Activated CD8-positive, alpha-beta memory T cell treated with anti-CD3 and anti-CD28 coated beads for 36 hours (primary cell): Measurements from ENCODE around the gene NPHS1. TPM values are rescaled to one million over a fixed set of nuclear protein-coding genes. Genes with fewer than 3 reads are reported as not detected.

Experiments used
- CTCF ChIA-PET: fragments of 350-600 bp; sonication (Branson Sonifier 250); formaldehyde crosslinking; loops from one replicate; lab custom pipeline; 2021; ENCODE audit warnings: antibody characterized with exemption; lab: Charles Lee
- POLR2A ChIA-PET: fragments of 350-600 bp; sonication (Branson Sonifier 250); formaldehyde crosslinking; loops from one replicate; lab custom pipeline; 2021; ENCODE audit warnings: antibody characterized with exemption; lab: Charles Lee
- total RNA-seq, 2 experiments: library from RNA; stranded (reverse); gene quantifications; one replicate each; pipeline ENCODE4 v1.2.3, GENCODE V29; 2021

Gene NPHS1
- total RNA-seq, 2 experiments from 2014 or later = not detected

DNA sequence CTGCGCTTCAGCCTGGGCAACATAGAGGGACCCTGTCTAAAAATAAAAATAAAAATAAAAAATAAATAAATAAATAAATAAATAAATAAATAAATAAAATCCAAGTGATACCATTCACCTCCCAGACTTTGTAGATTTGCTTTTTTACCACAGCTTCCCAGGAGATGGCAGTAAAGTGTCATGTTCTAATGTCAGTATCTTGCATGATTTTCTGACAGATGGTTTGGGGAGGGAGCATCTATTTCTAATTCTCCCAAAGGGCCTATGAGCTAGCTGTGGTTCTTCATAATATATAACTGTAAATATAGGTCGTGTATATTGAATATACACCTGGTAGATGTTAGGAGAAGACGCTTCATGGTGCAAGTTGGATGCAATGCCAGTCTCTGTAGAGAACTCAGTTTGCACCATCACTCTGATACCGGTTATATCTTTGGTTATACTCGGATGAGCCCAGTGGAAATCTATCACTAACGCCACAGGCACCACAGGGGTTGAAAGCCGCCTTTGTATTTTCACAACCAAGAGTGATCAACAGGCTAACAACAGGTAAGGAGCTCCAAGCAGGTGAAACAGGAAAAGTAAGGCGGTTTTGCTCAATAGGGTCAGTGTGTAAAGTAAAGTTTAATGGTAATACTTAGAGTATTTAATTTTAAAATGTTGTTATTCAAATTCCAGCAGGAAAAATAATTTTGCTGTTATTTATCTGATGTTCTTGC lies 30.0 kb upstream of the NPHS1 start:
- CTCF ChIA-PET = interaction anchor here (0.6 to 4.6 kb wide), 7 partner anchors 10 to 55 kb away, joined by 3 to 19 read pairs (median 4); no protein-coding TSS in a partner anchor
- POLR2A ChIA-PET = interaction anchor here (0.5 kb wide), 1 partner anchor 110 kb away, joined by 8 read pairs; no protein-coding TSS in a partner anchor

DNA sequence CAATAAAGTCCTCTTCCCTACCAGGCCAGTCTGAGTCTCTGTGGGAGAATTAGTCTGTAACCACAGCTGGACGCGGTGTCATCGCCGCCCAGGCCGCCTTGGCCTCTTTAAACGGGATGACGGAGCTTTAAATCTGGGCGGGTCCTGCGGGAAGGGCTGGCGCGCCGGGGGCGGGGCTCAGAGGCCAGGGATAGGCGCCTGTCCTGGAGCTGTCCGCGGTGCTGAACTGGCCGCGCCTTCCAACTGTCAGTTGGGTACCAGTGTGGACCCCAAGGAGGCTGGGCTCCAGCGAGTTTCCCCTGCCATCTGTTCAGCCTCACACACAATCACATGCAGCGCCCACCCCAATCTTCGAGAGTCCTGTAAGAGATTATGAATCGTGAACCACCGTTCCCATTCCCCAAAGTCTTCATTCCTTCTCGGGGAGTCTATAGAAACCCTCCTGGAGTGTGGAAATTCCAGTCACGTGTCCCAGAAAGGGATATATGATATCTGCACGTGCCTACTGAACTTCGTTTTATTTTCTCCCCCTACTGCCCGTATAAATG lies 27.5 kb upstream of the NPHS1 start:
- ChIA-PET POLR2A (interaction anchor here (1.1 kb wide), 1 partner anchor 29 kb away, joined by 3 read pairs; no protein-coding TSS in a partner anchor), CTCF (interaction anchor here (2.0 to 4.6 kb wide), 3 partner anchors 12 to 52 kb away, joined by 9 to 19 read pairs (median 12); partner anchors contain the start of gene APLP1)

DNA sequence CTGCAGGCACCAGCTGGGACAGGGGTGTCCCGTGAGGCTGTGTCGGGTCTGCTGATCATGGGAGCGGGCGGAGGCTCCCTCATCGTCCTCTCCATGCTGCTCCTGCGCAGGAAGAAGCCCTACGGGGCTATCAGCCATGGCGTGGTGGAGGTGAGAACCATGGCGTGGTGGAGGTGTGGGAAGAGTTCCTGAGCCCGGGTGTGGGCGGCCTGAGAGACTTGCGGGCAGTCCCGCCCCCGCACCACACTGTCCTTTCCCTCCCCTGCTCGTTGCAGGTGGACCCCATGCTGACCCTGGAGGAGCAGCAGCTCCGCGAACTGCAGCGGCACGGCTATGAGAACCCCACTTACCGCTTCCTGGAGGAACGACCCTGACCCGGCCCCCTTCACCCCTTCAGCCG lies 26.8 kb upstream of the NPHS1 start:
- ChIA-PET POLR2A (interaction anchor here (1.1 kb wide), 1 partner anchor 29 kb away, joined by 3 read pairs; no protein-coding TSS in a partner anchor), CTCF (interaction anchor here (2.6 to 4.6 kb wide), 2 partner anchors 51 to 53 kb away, joined by 12 to 19 read pairs; no protein-coding TSS in a partner anchor)

DNA sequence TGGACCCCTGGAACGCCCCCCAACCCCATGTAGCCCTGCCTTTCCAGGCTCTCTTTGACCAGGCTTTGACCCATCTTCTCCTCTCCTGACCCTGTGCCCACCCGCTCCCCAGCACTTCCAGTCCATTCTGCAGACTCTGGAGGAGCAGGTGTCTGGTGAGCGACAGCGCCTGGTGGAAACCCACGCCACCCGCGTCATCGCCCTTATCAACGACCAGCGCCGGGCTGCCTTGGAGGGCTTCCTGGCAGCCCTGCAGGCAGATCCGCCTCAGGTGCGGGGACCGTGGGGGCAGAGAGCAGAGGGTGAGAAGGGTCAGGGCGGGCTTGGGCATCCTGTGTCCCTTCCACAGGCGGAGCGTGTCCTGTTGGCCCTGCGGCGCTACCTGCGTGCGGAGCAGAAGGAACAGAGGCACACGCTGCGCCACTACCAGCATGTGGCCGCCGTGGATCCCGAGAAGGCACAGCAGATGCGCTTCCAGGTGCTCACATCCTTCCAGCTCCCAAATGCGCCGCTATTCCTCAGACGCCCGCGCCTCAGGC lies 22.2 kb upstream of the NPHS1 start:
- POLR2A ChIA-PET = no interaction called here
- CTCF ChIA-PET = no interaction called here

DNA sequence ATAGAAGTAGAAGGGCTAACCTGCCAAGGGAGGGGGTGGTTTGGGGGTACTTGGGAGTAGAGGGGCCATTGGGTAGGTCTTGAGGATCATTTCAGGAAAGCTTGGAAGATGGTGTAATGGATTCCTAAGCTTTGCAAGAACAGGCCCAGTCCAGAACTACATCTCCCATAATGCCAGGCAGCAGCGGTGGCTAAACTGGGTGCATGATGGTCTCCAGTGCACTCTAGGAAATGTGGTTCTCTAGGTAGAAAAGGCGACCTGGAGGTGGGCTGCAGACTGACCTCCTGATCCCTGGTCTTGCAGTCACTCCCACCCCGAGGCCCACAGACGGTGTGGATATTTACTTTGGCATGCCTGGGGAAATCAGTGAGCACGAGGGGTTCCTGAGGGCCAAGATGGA lies 19.9 kb upstream of the NPHS1 start:
- ChIA-PET CTCF (no interaction called here), POLR2A (no interaction called here)

DNA sequence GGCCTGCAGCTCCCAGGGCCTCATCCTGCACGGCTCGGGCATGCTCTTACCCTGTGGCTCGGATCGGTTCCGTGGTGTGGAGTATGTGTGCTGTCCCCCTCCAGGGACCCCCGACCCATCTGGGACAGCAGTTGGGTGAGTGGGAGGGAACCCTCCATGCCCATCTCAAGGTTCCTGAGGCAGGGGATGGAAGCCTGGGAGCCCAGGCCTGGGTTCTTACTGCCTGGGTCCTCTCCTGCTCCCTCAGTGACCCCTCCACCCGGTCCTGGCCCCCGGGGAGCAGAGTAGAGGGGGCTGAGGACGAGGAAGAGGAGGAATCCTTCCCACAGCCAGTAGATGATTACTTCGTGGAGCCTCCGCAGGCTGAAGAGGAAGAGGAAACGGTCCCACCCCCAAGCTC lies 19.3 kb upstream of the NPHS1 start:
- CTCF ChIA-PET = no interaction called here
- POLR2A ChIA-PET = no interaction called here

DNA sequence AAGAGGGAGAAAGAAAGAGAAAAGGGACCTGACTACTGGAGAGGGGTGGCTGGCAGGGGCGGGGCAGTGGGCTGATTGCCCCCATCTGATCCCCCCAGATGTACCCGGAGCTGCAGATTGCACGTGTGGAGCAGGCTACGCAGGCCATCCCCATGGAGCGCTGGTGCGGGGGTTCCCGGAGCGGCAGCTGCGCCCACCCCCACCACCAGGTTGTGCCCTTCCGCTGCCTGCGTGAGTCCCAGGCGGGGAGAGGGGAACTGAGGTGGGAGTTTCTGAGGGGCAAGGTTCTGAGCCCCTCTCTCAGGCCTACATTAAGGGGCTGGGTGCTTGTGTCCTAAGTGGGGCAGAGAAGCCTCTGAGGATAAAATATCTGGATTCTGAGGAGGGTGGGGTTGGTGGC lies 18.5 kb upstream of the NPHS1 start:
- CTCF ChIA-PET = no interaction called here
- POLR2A ChIA-PET = interaction anchor here (0.8 kb wide), 1 partner anchor 13 kb away, joined by 10 read pairs; no protein-coding TSS in a partner anchor

DNA sequence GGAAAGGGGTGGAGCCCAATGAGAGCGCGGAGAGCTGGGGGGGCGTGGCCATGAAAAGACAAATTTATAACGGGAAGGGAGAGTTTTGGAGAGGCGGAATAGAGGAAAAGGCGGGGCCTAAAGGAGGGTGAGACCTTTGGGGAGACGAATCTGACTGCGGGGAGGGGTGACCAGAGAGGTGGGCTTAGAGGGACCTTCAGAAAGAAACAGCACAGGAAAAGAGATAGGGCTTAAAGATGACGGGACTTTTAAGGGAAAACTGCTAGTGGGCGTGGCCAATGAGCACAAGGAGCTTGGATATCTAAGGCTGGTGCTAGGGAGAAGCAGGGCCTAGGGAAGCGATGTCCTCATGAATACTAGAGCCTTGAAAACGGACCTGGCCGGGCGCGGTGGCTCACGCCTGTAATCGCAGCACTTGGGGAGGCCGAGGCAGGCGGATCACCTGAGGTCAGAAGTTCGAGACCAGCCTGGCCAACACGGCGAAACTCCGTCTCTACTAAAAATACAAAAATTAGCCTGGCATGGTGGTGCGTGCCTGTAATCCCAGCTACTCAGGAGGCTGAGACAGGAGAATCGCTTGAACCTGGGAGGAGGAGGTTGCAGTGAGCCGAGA lies 17.9 kb upstream of the NPHS1 start:
- ChIA-PET POLR2A (interaction anchor here (0.8 to 0.9 kb wide), 2 partner anchors 13 to 159 kb away, joined by 3 to 10 read pairs; no protein-coding TSS in a partner anchor), CTCF (interaction anchor here (1.6 kb wide), 1 partner anchor 61 kb away, joined by 5 read pairs; no protein-coding TSS in a partner anchor)

DNA sequence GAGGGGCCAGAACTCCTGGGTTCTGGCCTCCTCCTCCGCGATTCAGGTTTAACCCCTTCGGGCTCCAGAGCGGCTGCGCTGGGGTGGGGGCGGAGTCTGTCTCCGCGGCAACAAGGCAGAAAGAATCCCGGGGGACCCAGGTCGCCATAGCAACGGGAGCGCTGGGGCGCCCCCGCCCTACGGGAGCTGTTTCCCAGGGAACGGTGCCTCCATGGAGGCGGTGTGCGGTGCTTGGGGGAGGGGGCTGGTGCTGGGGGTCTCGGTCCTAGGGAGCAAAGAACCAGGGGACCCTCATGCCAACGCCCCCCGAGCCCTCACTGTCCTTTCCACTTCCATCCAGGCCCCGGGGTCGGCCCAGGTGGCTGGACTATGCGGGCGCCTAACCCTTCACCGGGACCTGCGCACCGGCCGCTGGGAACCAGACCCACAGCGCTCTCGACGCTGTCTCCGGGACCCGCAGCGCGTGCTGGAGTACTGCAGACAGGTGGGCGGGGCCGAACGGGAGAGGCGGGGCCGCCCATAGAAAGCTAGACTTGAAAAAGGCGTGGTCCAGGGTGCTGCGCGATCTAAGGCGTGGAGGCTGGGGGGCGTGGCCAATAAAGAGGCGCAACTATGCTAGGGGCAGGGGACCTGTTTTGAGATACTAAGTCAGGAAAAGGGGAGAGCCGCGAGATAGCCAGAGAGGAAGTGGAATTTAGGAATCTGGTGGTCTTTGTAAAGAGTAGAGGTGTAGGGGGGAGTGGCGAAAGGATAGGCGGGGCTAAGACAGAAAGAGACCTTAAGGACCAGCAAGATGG lies 17.2 kb upstream of the NPHS1 start:
- POLR2A ChIA-PET = interaction anchor here (0.5 to 0.9 kb wide), 2 partner anchors 158 to 259 kb away, joined by 3 to 5 read pairs; no protein-coding TSS in a partner anchor
- CTCF ChIA-PET = interaction anchor here (1.6 to 2.6 kb wide), 2 partner anchors 11 to 62 kb away, joined by 5 to 9 read pairs; no protein-coding TSS in a partner anchor

DNA sequence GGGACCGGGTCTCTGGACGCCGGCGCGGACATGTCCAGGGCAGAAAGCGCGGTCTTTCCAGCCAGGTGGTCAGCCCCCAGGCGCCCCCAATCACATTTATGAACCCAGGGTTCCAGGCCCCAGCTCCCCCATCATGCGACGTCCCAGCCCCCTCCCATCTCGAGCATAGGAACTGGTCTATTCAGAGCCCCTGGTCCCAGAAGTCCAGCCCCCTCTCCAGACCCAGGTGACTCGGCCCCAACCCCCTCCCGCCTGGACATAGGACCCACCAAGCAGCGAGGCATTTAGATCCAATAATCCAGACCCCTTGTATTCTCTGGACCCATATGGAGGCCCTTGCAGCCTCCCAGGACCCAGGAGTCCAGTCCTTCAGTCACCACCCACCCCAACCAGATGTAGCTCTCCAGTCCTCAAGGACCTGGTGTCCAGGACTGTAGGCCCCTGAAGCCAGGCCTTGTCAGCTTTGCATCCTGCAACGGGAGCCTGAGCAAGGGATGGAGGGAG lies 16.6 kb upstream of the NPHS1 start:
- CTCF ChIA-PET = interaction anchor here (1.0 to 2.6 kb wide), 4 partner anchors 11 to 64 kb away, joined by 3 to 9 read pairs (median 4); partner anchors contain the start of gene KIRREL2
- POLR2A ChIA-PET = no interaction called here

DNA sequence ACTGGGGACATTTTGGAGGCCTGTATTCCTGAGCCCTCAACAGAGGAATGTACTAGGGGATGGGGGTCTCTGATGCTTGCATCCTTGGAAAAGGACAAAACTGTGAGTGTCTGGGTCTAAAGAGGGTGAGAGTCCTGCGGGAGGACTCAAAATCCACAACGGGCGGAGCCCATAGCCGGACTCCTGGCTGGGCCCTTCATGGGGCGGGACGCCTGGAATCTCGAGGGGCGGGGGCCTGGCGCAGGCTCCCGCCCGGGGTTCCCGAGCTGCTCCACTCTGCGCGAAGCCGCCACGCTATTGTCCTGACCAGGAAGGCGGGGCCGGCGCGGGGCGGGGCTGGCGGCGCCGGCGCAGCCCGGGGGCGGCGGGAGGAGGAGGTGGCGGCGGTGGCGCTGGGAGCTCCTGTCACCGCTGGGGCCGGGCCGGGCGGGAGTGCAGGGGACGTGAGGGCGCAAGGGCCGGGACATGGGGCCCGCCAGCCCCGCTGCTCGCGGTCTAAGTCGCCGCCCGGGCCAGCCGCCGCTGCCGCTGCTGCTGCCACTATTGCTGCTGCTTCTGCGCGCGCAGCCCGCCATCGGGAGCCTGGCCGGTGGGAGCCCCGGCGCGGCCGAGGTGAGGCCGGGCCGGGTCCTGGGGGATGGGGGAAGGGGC lies 16.0 kb upstream of the NPHS1 start, which contains the start of gene APLP1:
TSS of gene APLP1 (plus strand) at position 403 of the 651 bp plus-strand sequence. CDS start at position 466, 63 bp downstream.
- ChIA-PET POLR2A (no interaction called here), CTCF (interaction anchor here (1.0 to 2.6 kb wide), 4 partner anchors 12 to 64 kb away, joined by 3 to 9 read pairs (median 4); partner anchors contain the start of gene KIRREL2)

DNA sequence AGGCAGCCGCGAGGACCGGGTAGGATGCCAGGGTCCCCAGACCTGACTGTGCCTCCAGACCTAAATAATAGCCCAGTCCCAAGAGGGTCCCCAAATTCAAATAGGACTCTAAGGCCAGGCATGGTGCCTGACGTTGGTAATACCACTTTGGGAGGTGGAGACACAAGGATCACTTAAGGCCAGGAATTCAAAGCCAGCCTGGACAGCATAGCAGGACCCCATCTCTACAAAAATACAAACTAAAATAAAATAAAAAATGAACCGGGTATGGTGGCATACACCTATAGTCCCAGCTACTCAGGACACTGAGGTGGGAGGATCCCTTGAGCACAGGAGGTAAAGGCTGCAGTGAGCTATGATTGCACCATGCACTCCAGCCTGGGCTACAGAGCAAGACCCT lies 10.7 kb upstream of the NPHS1 start:
- ChIA-PET CTCF (no interaction called here), POLR2A (no interaction called here)

DNA sequence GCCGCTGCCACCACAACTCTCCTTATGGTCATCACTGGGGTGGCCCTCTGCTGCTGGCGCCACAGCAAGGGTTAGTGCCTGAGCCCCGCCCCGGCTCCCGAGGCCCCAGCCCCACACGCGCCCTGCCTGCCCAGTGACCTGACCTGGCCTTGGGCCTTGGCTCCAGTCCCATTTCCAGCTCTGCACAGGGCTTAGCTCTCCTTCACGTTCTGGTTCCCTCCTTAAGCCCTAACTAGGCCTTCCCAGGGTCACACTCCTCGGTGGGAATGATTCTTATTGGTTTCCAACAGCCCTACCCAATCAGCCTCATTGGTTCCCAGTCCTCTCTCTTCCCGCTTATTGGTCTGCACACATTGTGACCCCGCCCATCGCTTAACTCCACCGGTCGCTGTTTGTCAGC lies 10.2 kb upstream of the NPHS1 start:
- ChIA-PET POLR2A (no interaction called here), CTCF (no interaction called here)

DNA sequence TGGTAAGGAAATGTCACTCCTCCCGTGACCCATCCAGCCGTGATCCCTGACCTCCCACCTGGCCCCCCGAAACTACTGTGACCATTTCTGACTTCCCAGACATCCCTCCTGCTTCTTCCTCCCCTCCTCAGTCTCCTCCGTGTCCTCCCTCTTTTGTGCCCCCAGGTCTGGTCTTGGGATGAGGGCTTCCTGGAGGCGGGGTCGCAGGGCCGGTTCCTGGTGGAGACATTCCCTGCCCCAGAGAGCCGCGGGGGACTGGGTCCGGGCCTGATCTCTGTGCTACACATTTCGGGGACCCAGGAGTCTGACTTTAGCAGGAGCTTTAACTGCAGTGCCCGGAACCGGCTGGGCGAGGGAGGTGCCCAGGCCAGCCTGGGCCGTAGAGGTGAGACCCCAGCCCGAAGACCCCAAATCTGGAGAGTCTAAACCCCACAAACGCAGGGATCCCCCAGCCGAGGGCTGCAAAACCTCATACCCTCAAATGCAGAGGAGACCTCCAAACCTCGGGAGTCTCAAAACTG lies 9.4 kb upstream of the NPHS1 start:
- CTCF ChIA-PET = no interaction called here
- POLR2A ChIA-PET = no interaction called here

DNA sequence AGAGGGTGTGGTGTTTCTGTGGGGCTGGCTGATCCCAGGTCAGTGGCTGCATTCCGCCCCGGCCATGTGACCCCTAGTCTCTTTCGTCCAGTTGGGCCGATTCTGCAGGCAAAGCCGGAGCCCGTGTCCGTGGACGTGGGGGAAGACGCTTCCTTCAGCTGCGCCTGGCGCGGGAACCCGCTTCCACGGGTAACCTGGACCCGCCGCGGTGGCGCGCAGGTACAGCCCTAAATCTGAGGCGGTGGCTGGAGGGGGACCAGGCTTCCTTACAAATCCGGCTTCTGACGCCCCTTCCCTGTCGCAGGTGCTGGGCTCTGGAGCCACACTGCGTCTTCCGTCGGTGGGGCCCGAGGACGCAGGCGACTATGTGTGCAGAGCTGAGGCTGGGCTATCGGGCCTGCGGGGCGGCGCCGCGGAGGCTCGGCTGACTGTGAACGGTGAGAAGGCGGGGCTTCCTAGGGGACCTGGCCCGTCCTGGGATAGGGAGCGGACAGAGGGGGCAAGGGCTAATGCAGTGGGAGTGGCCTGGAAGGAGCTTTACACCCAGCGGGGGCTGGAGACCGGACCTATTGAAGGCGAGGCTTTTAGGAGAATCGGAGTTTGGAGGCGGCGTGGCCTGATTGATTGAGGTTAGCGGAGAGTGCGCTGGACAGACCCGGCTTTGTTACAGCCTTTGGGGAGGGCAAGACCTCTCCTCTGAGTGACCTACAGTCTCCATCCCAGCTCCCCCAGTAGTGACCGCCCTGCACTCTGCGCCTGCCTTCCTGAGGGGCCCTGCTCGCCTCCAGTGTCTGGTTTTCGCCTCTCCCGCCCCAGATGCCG lies 8.7 kb upstream of the NPHS1 start:
- CTCF ChIA-PET = no interaction called here
- POLR2A ChIA-PET = no interaction called here

DNA sequence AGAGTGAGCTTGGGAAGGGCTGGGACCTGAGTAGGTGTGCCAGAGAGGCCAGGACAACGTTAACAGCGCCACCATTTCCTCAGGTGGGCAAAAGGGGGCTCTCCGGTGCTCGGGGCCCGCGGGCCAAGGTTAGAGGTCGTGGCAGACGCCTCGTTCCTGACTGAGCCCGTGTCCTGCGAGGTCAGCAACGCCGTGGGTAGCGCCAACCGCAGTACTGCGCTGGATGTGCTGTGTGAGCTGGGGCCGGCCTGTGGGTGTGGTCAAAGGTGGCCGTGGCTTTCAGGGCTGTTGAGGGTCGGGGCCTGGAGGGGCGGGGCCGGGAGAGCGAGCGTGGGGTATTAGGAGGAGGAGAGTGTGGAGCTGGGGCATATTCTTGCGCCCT lies 8.1 kb upstream of the NPHS1 start:
- CTCF ChIA-PET = no interaction called here
- POLR2A ChIA-PET = no interaction called here

DNA sequence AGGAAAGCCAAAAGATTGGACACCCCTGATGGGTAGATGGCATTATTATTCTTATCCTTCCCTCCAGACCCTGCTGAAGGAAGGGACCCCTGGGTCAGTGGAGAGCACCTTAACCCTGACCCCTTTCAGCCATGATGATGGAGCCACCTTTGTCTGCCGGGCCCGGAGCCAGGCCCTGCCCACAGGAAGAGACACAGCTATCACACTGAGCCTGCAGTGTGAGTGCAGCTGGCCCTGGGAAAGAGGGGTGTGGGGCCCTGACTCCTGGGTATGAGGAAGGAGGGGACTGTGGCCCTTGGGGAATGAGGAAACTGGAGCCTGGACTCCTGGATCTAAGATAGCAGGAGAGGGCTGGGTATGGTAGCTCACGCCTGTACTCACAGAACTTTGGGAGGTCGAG lies 7.1 kb upstream of the NPHS1 start:
- ChIA-PET POLR2A (no interaction called here), CTCF (no interaction called here)
